GM21528 (cell line): ENCODE measurements around the gene CHKB.
"Not testable (repeated sequence)": the region's sequence is repeated elsewhere in the genome, so short reads cannot be mapped to it uniquely, and the experiment has no call there.

Experiments used
- ATAC-seq: cut with Tn5 transposase; IDR thresholded peaks from one replicate; pipeline ENCODE4 v1.9.1; 2021; ENCODE audit warnings: mild to moderate bottlenecking, moderate library complexity; ENCODE audit not compliant: unreplicated experiment, low FRiP score

CHKB gene

DNA sequence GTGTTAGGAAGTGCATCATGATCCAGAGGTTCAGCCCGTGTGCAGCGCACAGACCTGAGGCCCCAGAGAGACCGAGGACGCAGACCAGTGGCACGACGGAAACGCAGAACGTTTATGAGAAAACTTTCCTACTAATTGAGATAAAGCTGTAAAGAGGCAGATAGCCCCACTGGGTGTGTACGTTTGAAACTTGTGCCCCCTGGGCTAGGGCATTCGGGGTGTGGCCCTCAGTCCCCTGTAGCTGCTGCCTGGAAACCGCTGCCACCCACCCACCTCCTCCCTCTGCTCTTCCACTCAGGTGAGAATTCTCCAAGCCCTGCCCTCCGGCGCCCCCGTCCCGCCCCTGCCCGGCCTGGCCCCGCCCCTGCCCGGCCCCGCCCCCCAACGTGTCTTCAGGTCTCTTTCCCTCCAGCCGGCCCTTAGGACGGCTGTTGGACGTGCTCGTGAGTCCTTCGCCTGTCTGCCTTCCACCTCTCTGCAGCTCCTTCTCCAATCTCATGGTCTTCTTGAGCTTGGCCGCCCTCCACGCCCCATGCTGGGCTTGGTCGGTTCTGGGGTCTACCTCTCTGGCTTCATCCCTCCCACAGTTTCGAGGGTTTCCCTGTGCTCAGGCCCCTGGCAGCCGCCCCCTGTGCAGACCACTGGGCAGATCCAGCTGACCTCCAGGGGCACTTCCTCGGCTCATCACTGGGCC lies 30.0 kb upstream of the CHKB start:
- no peak for ATAC-seq

DNA sequence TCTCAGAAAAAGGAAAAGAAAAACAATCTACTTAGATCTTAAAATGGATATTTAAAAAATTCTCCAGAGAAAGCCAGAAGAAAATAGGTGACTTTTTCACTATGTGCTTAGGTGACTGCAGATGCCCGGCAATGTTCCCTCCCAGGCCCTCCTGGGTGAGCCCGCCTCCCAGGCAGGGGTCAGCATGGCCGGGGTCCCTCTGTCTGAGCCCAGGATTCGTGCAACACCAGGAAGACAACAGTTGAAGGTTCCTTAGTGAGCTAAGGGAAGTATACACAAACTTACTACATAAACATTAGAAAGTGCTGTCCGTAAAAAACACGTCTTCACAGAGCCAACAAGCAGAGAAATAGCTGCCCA lies 29.5 kb upstream of the CHKB start:
- ATAC-seq = no peak

DNA sequence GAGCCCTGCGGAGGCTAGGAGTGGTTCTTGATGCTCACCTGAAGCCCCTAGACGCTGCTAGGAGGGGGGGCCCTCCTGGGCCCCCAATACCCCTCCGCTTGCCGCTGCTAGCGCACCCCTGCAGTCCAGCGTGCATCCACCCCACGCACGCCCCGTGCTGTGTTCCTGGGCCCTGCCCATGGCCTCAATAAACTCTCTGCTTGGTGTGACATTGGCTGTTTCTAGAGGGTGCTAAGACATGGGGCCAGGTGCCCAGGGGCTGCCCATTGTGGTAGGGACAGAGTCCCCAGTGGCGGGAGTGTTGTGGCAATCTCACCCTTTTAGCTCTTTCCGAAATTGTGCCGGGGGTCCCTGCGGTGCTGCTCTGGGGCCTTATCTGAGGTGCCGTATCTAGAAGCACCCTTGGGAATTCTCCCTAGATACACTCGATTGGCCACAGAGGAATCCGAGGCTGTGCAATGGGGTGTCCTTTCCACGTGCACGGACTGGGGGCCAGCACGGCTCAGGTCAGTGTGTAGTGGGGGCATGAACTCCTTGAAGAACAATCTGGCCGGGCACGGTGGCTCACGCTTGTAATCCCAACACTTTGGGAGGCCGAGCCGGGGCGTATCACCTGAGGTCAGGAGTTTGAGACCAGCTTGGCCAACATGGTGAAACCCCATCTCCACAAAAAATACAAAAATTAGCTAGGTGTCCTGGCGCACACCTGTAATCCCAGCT lies 28.9 kb upstream of the CHKB start:
- ATAC-seq = no peak

DNA sequence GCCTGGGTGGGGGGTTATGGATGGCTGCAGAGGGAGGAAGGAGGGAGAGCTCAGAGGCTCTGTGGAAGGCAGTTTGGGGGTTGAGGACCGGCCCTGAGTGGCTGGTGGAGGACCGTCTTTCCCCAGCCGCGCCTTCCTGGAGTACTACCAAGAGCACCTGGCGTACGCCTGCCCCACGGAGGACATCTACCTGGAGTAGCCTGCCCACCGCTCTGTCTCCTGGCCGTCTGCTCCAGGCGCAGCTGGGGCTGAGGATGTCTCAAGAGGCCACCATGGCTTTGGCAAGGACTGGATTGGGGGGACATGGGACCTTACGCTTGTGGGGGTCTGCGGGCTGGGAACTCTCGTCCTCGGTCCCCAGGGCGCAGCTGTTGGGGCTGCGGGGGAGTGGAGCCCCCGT lies 27.9 kb upstream of the CHKB start:
- ATAC-seq = no peak

DNA sequence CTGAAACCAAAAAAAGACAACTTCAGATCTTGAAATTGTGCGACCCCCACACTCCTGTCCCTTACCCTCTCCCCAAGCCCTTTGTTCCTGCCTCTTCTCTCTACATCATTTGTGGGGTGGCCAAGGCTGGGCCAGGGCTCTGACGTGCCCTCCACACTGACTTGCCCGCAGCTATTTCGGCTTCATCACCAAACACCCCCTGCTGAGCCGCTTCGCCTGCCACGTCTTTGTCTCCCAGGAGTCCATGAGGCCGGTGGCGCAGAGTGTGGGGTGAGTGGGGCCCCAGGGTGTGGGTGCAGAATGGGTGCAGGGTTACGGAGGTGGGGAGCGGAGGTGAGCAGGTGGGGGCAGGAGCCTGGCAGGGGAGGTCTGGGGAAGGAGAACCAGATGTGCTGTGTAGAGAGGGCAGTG lies 27.4 kb upstream of the CHKB start:
- no peak for ATAC-seq

DNA sequence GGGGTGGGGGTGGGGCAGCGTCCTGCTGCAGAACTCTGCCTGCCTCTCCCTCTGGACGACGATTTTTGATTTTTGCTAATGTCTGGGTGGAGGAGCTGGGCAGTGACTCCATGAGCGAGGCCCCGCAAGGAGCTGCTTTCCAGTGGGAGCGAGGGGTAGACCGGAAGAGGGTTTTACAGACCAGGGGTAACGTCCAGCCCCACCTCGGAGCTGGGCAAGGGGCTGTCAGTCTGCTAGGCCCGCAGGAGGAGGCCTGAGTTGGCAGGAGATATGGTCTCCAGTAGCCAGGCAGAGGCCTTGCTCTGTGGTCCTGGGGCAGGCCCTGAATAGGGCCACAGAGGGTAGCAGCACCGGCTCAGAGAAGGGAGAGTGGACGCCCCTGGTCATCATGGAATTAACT lies 26.9 kb upstream of the CHKB start:
- ATAC-seq = no peak

DNA sequence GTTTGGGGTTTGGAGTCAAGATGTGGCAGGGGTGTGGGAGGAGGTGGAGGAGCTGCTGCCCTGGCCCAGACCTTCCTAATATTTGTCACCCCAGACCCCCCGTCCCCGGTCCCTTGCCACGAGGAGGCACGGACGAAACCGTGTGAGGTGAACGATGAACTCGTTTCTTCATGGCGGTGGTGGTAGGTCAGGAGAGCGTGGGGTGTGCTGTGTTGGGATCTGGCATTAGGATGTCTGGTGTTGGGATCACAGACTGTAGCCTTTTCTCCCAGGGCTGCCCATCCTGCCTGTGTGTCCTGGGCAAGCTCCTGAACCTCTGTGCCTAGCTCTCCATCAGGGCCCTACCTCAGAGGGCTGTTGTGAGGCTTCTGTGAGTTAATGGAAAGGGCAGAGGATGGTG lies 26.3 kb upstream of the CHKB start:
- no peak for ATAC-seq

DNA sequence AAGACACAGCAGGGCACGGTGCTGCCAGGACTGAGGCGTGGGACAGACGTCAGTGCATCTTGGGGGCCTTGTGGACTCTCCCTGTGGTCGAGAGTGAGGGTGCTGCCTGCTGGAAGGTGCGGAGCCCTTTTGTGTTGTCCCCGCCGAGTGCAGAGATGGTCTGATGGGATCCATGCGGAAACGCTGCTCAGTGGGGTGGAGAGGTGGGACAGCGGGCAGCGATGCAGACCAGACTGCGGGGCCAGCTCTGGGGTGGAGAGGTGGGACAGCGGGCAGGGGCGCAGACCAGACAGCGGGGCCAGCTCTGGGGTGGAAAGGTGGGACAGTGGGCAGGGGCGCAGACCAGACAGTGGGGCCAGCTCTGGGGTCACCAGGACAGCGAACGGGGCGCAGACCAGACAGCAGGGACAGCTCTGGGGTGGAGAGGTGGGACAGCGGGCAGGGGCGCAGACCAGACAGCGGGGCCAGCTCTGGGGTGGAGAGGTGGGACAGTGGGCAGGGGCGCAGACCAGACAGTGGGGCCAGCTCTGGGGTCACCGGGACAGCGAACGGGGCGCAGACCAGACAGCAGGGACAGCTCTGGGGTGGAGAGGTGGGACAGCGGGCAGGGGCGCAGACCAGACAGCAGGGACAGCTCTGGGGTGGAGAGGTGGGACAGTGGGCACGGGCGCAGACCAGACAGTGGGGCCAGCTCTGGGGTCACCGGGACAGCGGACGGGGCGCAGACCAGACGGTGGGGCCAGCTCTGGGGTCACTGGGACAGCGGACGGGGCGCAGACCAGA lies 25.6 kb upstream of the CHKB start:
- ATAC-seq = not testable (repeated sequence)

DNA sequence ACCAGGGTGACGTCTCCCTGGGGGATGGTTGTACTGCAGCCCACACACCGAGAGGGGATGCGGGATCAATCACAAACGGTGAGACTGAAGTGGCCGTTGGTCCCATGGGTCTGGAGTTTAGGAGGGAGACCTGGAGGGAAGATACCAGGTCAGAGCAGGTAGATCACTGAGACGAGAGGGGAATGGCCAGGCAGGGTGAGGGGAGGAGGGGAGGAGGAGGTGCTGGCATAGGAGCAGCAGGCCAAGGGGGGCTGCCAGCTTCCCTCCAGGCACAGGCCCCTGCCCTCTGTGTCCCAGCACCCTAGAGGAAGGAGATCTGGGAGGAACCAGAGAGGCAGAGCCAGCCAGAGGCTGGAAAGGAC lies 25.0 kb upstream of the CHKB start:
- no peak for ATAC-seq

DNA sequence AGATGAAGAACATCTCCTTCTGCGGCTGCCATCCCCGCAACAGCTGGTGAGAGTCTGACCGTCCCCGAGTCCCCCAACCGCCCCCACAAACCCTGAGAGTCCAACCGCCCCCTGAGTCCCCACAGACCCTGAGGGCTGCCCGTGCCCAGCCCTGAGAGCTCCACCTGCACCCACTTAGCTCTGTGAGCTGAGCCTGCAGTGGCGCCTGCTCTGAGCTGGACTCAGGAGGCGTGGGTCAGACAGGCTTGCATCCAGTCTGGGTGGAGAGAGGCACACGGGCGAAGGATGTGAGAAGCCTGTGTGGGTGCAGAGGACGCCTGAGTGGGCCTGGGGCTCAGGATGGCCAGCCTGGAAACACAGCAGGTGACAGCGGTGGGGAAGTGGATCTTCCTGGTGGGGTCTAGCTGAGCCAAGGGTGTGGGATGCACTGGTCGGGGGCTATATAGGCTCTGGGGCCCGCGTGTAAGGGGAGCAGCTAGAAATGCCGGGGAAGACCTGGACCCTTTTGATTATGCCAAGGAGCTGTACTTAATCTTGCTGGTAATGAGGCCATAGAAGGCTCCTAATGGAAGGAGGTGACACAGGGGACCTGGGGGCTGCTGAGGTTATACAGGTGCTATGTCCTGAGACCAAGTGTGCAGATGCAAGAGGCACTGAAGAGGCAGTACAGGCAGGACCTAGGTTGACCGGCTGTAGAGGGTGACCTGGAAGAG lies 24.5 kb upstream of the CHKB start:
- no peak for ATAC-seq

DNA sequence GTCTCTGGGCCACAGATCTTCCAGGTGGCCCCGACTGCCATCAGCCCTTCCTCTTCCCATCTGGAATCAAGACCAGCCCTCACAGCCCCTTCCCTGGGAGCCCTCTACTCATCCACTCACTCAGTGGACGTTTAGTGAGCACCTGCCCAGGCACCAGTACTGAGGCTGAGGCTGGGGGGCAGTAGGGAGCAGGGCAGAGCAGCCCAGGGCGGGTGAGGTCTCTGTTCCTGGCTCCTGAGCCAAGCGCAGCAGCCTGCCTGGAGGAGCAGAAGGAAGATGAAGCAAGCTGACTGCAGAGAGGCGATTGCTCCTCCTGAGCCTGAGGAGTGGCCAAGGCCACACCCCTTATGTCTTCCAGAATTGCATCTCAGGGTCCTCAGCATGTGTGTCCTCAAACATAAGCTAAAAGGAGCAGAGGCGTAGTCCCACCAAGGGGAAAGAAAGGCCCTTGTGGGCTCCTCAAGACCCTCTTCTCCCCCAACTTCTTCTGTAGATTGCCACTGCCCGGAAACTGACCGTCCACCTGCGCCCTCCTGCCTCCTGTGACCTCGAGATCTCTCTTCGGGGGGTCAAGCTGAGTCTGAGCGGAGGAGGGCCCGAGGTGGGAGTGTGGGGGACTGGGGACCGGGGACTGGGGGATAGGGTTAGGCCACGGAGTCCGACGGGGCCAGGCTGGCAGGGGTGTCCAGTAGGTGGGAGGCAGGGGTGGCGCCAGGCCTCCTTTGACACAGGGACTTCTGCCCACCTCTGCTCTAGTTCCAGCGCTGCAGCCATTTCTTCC lies 23.7 kb upstream of the CHKB start:
- no peak for ATAC-seq

DNA sequence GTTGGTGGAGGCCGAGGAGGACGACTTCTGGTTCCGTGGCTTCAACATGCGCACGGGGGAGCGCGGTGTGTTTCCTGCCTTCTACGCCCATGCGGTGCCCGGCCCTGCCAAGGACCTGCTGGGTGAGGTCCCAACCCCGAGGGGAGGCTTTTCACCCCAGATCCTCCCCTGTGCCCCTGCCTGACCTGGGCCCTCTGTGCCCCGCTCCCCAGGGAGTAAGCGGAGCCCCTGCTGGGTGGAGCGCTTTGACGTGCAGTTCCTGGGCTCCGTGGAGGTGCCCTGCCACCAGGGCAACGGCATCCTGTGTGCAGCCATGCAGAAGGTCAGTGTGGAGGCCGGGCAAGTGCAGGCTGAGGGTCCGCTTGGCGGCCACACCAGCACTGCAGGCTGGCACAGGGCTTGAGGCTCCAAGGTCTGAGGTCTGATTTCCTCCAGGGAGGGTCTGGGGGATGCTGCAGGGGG lies 23.0 kb upstream of the CHKB start:
- no peak for ATAC-seq

DNA sequence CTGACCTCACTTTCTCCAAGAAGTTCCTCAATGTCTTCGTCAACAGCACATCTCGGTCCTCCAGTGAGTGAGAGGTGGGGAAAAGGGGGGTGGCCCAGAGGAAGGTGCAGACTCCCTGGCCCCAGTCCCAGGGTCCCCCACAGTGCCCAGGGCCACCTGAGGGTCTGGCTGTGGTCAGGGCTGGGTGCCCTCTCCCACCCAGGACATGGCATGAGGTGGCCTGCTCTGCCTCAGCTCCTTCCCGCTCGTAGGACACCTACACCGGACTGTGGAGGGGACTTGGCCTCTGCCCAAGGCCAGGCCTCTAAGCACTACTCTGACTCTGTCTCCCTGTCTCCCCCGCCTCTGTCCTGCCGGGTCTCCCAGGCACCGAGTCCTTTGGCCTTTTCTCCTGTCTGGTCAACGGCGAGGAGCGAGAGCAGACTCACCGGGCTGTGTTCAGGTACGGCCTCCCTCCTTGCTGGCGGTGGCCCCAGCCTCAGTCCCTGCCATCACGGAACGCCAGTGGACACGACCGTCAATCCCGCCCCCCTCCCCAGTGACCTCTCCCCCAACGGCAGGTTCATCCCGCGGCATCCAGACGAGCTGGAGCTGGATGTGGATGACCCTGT lies 22.5 kb upstream of the CHKB start:
- ATAC-seq = no peak

DNA sequence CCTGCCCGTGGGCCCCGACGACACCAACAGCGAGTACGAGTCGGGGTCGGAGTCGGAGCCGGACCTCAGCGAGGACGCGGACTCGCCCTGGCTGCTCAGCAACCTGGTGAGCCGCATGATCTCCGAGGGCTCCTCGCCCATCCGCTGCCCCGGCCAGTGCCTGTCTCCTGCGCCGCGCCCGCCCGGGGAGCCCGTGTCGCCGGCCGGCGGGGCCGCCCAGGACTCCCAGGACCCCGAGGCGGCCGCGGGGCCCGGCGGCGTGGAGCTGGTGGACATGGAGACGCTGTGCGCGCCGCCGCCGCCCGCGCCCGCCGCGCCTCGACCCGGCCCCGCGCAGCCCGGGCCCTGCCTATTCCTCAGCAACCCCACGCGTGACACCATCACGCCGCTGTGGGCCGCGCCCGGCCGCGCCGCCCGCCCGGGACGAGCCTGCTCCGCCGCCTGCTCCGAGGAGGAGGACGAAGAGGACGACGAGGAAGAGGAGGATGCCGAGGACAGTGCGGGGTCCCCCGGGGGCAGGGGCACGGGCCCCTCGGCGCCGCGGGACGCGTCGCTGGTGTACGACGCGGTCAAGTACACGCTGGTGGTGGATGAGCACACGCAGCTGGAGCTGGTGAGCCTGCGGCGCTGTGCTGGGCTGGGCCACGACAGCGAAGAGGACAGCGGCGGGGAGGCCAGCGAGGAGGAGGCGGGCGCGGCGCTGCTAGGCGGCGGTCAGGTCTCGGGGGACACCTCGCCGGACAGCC lies 21.8 kb upstream of the CHKB start:
- ATAC-seq = no peak

DNA sequence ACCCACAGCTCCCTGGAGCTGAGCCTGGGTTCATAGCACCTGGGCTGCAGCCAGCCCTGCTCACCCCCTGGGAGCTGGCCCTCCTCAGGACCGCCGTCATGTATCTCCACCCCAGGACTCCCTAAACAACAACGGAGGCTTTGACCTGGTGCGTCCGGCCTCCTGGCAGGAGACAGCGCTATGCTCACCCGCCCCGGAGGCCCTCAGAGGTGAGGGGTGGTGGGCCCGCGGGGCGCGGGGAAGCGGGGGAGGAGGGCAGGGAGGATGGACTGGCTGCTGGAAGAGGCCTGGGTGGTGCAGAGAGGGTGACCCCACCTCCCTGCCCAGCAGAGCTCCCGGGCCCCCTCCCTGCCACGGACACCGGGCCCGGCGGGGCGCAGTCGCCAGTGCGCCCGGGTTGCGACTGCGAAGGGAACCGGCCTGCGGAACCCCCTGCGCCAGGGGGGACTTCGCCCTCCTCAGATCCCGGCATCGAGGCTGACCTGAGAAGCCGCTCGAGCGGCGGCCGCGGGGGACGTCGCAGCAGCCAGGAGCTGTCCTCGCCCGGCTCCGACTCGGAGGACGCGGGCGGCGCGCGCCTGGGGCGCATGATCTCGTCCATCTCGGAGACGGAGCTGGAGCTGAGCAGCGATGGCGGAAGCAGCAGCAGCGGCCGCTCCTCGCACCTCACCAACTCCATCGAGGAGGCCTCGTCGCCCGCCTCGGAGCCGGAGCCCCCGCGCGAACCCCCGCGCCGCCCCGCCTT lies 21.0 kb upstream of the CHKB start:
- ATAC-seq = no peak

DNA sequence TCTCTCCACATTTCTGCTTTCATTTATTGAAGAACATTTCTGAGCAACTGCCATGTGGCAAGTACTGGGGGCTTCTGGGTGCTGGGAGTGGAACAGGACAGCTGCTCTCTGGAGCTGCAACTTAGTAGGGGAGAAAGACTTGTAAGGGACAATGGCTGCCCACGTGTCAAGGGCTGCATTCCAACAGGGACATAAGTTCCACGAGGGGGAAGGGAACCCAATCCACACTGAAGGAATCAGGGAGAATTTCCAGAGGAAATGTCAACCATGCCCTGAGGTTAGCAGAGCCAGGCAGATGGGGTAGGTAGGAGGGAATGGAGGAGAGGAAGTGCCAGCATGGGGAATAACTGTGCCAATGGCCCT lies 19.7 kb upstream of the CHKB start:
- ATAC-seq = no peak

DNA sequence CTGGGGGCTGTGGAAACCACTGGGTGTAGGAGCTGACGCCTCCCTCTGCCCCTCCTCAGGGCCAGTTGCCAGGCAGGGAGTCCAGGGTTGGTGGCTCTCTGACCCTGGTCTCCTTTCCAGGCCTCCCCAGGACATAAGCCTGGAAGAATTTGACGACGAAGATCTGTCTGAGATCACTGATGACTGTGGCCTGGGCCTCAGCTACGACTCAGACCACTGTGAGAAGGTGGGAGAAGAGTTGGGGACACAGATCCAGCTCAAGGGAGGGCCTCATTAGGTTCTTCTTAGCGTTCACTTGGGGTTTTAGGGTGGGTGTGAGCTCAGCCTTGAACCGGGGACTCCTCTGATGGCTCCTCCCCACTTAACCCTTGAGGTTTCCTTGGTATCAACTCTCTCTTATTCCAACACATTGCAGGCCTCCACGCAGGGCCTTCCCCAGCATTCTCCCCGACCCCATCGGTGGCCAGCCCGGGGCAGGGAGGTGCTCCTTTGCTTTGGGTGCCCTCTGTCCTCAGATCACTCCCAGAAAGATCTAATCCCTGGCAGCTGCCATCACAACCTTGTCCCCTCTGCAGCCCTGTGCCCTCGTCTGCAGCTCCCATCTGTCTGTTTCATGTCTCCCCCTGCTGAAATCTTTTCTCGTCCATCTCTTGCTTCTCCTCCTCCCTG lies 19.2 kb upstream of the CHKB start:
- no peak for ATAC-seq
